Neural cell (in vitro differentiated cells): ENCODE data around the gene MAPT.

Experiments
- EP300 ChIP-seq: fragments of 450-650 bp; conservative IDR thresholded peaks from 2 replicates; pipeline ENCODE4 v1.6.1; 2014; ENCODE audit warnings: antibody characterized with exemption, mild to moderate bottlenecking, moderate library complexity; ENCODE audit not compliant: poor library complexity, severe bottlenecking
- MXI1 ChIP-seq: fragments of 450-650 bp; conservative IDR thresholded peaks from 2 replicates; pipeline ENCODE4 v1.6.1; 2014; ENCODE audit warnings: antibody characterized with exemption, mild to moderate bottlenecking; ENCODE audit not compliant: poor library complexity, severe bottlenecking
- POLR2AphosphoS5 ChIP-seq: IDR thresholded peaks from 2 replicates; pipeline ENCODE4 v1.6.1; 2012
- SMC3 ChIP-seq: fragments of 450-650 bp; conservative IDR thresholded peaks from 2 replicates; pipeline ENCODE4 v1.6.1; 2014; ENCODE audit warnings: antibody characterized with exemption, mild to moderate bottlenecking, moderate library complexity; ENCODE audit not compliant: poor library complexity
- TF ChIP-seq, protein P1 (sequence below): fragments of 450-650 bp; IDR thresholded peaks from 2 replicates; pipeline ENCODE4 v1.5.1; 2014; ENCODE audit warnings: antibody characterized with exemption, mild to moderate bottlenecking, moderate library complexity; ENCODE audit not compliant: poor library complexity, severe bottlenecking

DNA sequence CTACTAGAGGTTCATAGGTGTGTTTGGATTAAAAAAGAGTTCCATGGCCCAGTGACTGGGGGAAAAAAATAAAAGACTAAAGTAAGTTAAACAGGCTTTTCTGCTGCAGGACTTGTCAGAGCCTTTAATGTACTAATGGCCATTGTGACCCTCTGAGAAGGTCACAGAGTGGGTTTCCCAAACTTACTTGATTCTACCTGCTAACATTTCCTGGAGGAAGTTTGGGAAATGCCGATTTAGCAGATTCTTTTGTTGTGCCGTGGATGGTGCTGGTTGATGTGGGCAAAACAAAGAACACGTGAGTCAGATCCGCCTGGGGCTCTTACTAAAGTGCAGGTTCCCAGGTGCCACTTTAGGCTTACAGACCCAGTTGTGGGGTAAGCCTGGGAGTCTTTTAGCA lies 91.1 kb downstream of the MAPT start:
- TF ChIP-seq, protein P1, sequence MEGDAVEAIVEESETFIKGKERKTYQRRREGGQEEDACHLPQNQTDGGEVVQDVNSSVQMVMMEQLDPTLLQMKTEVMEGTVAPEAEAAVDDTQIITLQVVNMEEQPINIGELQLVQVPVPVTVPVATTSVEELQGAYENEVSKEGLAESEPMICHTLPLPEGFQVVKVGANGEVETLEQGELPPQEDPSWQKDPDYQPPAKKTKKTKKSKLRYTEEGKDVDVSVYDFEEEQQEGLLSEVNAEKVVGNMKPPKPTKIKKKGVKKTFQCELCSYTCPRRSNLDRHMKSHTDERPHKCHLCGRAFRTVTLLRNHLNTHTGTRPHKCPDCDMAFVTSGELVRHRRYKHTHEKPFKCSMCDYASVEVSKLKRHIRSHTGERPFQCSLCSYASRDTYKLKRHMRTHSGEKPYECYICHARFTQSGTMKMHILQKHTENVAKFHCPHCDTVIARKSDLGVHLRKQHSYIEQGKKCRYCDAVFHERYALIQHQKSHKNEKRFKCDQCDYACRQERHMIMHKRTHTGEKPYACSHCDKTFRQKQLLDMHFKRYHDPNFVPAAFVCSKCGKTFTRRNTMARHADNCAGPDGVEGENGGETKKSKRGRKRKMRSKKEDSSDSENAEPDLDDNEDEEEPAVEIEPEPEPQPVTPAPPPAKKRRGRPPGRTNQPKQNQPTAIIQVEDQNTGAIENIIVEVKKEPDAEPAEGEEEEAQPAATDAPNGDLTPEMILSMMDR = no peak
- no peak for TF ChIP-seq MXI1
- TF ChIP-seq POLR2AphosphoS5 = no peak
- TF ChIP-seq SMC3 = no peak
- TF ChIP-seq EP300 = no peak
